C4-2B (cell line): Measurements from ENCODE around the gene STX5.

Source experiments
- H3K27ac ChIP-seq: fragments of 450-650 bp; 2 replicates; pipeline ENCODE4 v1.5.1; 2017
- CTCF ChIP-seq: fragments of 450-650 bp; conservative IDR thresholded peaks from 2 replicates; pipeline ENCODE4 v1.5.1; 2017; ENCODE audit warnings: mild to moderate bottlenecking
- ZFX ChIP-seq: fragments of 450-650 bp; IDR thresholded peaks from 2 replicates; pipeline ENCODE4 v1.6.1; 2017

The STX5 gene

GRCh38 chr11:62770778-62771143 lies 61.1 kb downstream of the STX5 start:
- peak overlapping the region; percentile 79 for H3K27ac ChIP-seq
- no peak for TF ChIP-seq CTCF
- peak; percentile 60; the same call in 1 of the 2 replicates for TF ChIP-seq ZFX

GRCh38 chr11:62760867-62761227 lies 71.0 kb downstream of the STX5 start:
- peak overlapping the region; percentile 80 for H3K27ac ChIP-seq

GRCh38 chr11:62757846-62758788 lies 73.7 kb downstream of the STX5 start:
- no peak for TF ChIP-seq ZFX
- TF ChIP-seq CTCF, result no peak
- no peak overlapping the region for H3K27ac ChIP-seq
